K562 (cell line): ENCODE measurements around the gene NXF3. TPM values are rescaled to one million over a fixed set of nuclear protein-coding genes. Genes with fewer than 3 reads are reported as not detected.

ENCODE experiments used
- CBX2 ChIP-seq: fragments of 200-600 bp; sonication (generic); IDR thresholded peaks from one replicate; pipeline ENCODE4 v1.6.1; 2012; ENCODE audit warnings: mild to moderate bottlenecking, low read length, inconsistent platforms; ENCODE audit not compliant: insufficient read depth, poor library complexity, severe bottlenecking
- CBX3 ChIP-seq, 2 experiments: IDR thresholded peaks; 1 replicate in 1 of 2; 2 replicates in 1 of 2; pipeline ENCODE4 v1.6.1; 2012; ENCODE audit warnings: inconsistent platforms in 2 of 2, low read length in 2 of 2, borderline replicate concordance in 1 of 2, control low read depth in 1 of 2
- CREBBP ChIP-seq: IDR thresholded peaks from one replicate; pipeline ENCODE4 v1.6.1; 2012; ENCODE audit warnings: low read depth, mild to moderate bottlenecking, control low read depth, inconsistent platforms, low read length
- FOXO4 ChIP-seq: fragments of 450-650 bp; formaldehyde crosslinking; IDR thresholded peaks from 2 replicates; pipeline ENCODE4 v1.4.0; 2020; ENCODE audit warnings: mild to moderate bottlenecking, moderate library complexity
- LCOR ChIP-seq: sonication (generic); formaldehyde crosslinking; IDR thresholded peaks from 2 replicates; pipeline ENCODE4 v1.8.0; 2022; ENCODE audit warnings: mild to moderate bottlenecking, missing genetic modification reagents
- NFATC3 ChIP-seq: fragments of 450-650 bp; IDR thresholded peaks from 2 replicates; pipeline ENCODE4 v1.6.1; 2017; ENCODE audit warnings: mild to moderate bottlenecking
- NKRF ChIP-seq: fragments of 450-650 bp; IDR thresholded peaks from 2 replicates; pipeline ENCODE4 v1.6.1; 2016; ENCODE audit warnings: borderline replicate concordance
- PHB ChIP-seq: fragments of 250-450 bp; sonication (Bioruptor Pico); IDR thresholded peaks from 2 replicates; pipeline ENCODE4 v1.5.0; 2021
- TFAM ChIP-seq: fragments of 250-450 bp; sonication (Bioruptor Pico); conservative IDR thresholded peaks from 2 replicates; pipeline ENCODE4 v1.5.0; 2021; ENCODE audit warnings: mild to moderate bottlenecking, moderate library complexity
- XRCC4 ChIP-seq: IDR thresholded peaks from one replicate; pipeline ENCODE4 v1.6.1; 2011; ENCODE audit not compliant: insufficient read depth, insufficient read length; ENCODE audit errors: extremely low read depth
- ZBTB1 ChIP-seq: sonication (generic); formaldehyde crosslinking; IDR thresholded peaks from 2 replicates; pipeline ENCODE4 v1.8.1; 2023; ENCODE audit warnings: missing genetic modification reagents, low read depth, mild to moderate bottlenecking, borderline replicate concordance
- ZBTB34 ChIP-seq: fragments of 250-450 bp; sonication (Bioruptor Pico); IDR thresholded peaks from 2 replicates; pipeline ENCODE4 v1.8.0; 2021; ENCODE audit warnings: mild to moderate bottlenecking, moderate library complexity
- ZKSCAN8 ChIP-seq: fragments of 200-800 bp; sonication (Bioruptor generic); IDR thresholded peaks from 2 replicates; pipeline ENCODE4 v1.6.1; 2016; ENCODE audit warnings: missing genetic modification characterization, missing compliant biosample characterization
- ZNF146 ChIP-seq: IDR thresholded peaks from one replicate; pipeline ENCODE4 v1.6.1; 2018; ENCODE audit warnings: missing compliant biosample characterization; ENCODE audit not compliant: unreplicated experiment
- ZNF445 ChIP-seq: fragments of 250-450 bp; sonication (Bioruptor Pico); IDR thresholded peaks from 2 replicates; pipeline ENCODE4 v1.4.0; 2020; ENCODE audit warnings: low read depth, mild to moderate bottlenecking, moderate library complexity
- ZNF592 ChIP-seq: fragments of 450-650 bp; IDR thresholded peaks from 2 replicates; pipeline ENCODE4 v1.6.1; 2017; ENCODE audit warnings: antibody characterized with exemption, mild to moderate bottlenecking
- ZNF77 ChIP-seq: fragments of 250-450 bp; sonication (Bioruptor Pico); IDR thresholded peaks from 2 replicates; pipeline ENCODE4 v1.5.0; 2020
- polyA plus RNA-seq, 8 experiments: library from polyadenylated mRNA; depleted of rRNA in 4 of 8; stranded (reverse) in 5 of 8; unstranded in 3 of 8; fragments of >200 nt; fragmentation: Nextera tagmentation in 2 of 8; fragmentation: Illumina TruSeq in 1 of 8; extraction: Ambion mirVana in 2 of 8; extraction: Trizol in 1 of 8; gene quantifications; 2 replicates each; pipeline versions ENCODE4 v1.2.1 to v1.2.3, GENCODE V29; 2011 to 2014; ENCODE audit warnings: inconsistent platforms in 1 of 8, missing spikeins in 1 of 8
- total RNA-seq, 7 experiments: library from RNA; depleted of rRNA in 6 of 7; stranded (reverse); fragments of >200 nt in 6 of 7; fragmentation: Illumina TruSeq in 2 of 7; extraction: Trizol in 2 of 7; gene quantifications; 2 replicates each; pipeline versions ENCODE4 v1.2.1 to v1.2.3, GENCODE V29; 2011 to 2021; ENCODE audit warnings: low replicate concordance in 1 of 7

NXF3 gene
- total and polyA plus RNA-seq, 9 of the 15 experiments (the other 6 are each of a cell fraction or from before 2014, with no cell fraction given), result 0.18 to 0.40 (median 0.28) TPM; not detected in 2

GRCh38 chrX:103098488-103098887 is 5.5 kb upstream of the NXF3 start (continued):
- TF ChIP-seq ZBTB34 (CRISPR knock-in tag) (peak; percentile 85), PHB (no peak), ZNF445 (CRISPR knock-in tag) (0 out of 2 replicates have a peak, but pooled peaks have one; percentile 68), ZNF592 (peak; percentile 100), ZNF77 (CRISPR knock-in tag) (no peak), NKRF (no peak), ZKSCAN8 (CRISPR knock-in tag) (peak; percentile 86), FOXO4 (CRISPR knock-in tag) (0 out of 2 replicates have a peak, but pooled peaks have one; percentile 23), TFAM (CRISPR knock-in tag) (no peak), XRCC4 (no peak), NFATC3 (no peak), ZNF146 (CRISPR knock-in tag) (no peak), CREBBP (no peak), LCOR (CRISPR knock-in tag) (no peak), ZBTB1 (no peak), CBX2 (no peak), CBX3 (IDR thresholded peaks at IDR 0.05; ENCODE audit: borderline replicate concordance in 1 of 2, low read length in 2 of 2) (no peak)
